ENCODE measurements around the gene MSL1.

The MSL1 gene

DNA sequence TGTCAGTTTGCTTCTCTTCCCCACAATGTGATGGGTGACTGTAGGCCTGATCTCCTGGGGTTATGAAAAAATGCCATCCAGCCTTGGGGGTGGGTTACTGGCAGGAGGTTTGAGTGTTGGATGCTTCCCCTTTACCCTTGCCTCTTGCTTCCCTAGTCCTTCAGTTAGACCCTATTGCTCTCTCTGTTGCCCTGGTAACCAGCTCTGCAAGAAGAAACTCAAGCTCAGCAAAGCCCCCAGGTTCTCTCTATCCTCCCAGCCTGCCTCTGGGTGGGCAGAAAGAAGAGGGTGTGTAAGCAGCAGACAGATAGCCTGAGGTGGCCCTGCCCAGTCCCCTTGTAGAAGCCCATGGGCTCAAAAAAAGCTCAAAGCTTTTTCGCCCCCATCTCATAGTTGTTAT lies 52.7 kb downstream of the MSL1 start:
- no peak for DNase-seq (ENCODE audit: low read depth)

DNA sequence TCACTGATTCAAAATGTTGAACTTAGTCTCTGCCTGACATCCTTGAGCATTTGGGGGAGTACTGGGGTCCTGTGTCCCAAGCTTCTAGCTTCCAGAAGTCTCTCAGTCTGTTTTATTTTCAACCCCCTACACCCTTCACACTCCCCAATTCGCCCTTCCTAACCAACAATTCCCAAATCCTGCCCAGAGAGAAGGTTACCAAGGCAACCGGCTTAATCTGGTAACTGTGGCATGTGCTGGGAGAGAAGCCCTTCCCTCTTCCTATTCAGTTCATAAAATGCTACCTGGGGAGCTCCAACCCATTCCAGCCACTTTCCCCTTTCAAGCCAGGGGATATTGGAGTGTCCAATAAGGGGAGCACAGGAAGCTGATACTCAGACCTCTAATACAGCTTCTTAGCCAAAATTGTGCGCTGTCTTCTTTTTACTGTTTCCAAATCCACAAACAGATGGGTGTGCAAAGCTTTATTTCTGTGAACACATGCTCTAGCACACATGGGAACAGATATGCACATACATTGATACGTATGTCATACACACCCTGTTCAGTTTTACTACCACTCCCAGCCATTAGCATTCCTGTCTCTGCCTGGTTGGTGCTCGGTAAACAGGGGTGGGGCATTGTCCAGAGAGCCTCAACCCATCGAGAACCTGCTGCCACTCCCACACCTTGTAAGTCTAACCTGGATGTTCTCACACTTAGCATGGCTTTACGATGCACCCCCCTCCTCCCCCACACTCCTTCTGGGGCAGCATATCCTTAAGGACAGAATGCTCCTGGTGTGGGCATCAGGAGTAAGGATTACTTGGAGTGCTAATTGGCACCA lies 54.4 kb downstream of the MSL1 start:
- no peak for DNase-seq (ENCODE audit: low read depth)

DNA sequence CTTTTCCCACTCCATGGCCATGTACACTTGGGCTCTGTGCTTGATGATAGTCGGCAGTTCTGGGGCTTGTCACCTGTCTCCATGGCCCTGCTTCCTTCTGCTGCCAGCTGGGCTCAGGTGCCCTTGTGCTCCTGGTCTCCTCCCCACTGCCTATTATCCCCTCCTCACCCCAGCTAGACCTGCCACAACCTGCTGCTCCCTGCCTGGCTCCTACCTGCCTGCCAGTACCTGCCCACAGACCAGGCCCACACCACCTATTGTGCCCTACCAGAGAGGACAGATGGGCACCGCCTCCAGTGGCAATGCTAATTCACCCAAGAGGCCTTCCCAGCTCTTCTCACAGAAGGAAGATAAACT lies 55.0 kb downstream of the MSL1 start:
- DNase-seq (ENCODE audit: low read depth), result no peak

DNA sequence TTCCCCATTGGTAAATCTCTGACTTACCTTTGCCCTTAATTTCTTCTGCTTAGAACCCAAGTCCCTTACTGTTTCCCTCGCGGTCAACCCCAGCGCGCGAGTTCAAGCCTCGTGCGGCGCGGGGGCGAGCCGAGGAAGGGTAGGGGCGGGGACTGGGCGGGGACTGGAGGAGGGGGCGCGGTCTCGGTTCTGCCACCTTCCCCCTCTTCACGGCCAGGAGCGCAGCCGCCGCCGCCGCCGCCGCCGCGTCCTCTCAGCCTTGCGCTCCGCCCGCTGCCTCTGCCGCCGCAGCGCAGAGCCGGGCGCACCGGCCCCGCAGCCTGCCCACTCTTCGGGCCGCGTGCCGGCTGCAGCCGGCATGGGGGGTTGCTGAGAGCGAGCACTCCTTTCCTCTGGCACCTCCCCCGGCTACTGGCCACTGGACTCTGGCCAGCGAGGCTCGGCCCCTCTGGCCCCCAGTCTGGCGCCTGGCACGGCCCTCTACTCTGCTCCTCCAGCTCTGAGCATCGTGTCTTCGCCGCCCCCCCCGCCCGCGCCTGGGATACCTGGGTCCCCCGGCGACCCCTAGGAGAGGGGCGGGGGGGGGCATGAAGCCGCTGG lies 55.6 kb downstream of the MSL1 start, which contains the start of gene RAPGEFL1:
TSS of gene RAPGEFL1 (plus strand) at position 196 of the 600 bp plus-strand sequence. CDS start at position 588, 392 bp downstream.
- DNase-seq (ENCODE audit: low read depth), result no peak

DNA sequence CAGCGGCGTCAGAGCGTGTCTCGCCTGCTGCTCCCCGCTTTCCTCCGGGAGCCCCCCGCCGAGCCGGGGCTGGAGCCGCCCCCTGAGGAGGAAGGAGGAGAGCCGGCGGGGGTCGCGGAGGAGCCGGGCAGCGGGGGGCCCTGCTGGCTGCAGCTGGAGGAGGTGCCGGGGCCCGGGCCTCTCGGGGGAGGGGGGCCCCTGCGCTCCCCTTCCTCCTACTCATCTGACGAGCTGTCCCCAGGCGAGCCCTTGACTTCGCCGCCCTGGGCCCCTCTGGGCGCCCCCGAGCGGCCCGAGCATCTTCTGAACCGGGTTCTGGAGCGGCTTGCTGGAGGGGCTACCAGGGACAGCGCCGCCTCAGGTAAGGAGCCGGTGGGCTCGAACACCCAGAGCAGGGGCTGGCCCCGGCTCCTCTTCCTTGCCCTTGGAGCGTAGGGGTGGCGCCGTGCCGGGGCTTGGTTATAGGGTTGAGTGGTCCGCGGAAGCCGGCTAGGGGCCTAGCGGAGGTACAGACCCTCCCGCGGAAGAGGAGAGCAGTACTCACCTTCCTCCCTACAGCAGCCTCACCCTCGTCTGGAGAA lies 56.3 kb downstream of the MSL1 start:
- no peak for DNase-seq (ENCODE audit: low read depth)

DNA sequence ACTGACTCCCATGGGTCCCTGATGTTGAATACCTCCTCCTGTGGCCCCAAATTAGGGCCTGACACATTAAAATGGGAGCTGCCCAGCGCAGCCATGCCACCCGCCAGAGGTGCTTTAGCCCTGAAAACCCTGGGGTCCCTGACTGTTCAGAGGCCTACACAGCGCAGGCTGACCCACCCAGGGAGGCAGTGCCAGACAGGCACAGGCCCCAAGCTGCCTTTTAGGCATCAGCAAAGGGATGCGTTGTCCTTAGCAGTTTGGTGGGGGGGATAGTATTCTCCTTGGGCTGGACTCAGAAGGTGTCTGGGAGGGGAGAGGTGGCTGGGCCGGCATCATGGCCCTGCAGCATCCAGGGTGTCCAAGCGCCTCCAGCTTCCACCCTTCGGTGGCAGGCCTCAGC lies 56.9 kb downstream of the MSL1 start:
- DNase-seq (ENCODE audit: low read depth), result no peak

DNA sequence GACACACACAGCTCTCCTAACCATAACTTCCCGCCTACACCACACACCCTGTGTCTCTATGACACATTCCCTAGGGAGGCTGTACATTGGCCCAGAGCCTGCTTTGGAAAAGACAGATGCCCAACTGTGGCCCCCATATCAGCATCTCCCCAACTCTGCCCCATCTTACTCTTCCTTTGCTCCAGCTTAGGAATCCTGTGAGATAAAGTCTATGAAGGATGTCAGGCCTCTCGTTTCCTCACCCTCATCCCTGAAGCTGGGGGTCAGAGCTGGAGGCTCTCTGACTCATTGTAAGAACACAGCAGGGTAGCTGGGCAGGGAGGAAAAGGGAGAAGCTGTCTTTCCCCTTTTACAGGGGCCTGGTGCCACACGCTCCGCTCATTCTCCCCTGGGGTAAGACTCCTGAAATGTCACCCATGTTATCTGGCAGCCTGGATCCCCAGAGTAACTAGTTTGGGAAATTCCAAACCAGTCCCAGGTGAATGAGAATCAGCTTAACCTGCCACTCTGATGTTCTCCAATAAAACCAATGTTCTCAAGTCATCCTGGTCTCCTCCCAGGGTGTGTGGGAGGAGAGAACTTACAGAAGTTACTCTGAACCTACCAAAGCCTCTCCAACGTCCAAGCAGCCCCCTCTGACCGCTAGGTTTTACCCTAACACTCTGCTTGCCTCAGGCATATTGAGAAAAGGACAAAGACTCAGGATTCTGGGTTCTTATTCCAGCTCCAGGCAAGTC lies 58.3 kb downstream of the MSL1 start:
- no peak for DNase-seq (ENCODE audit: low read depth)

DNA sequence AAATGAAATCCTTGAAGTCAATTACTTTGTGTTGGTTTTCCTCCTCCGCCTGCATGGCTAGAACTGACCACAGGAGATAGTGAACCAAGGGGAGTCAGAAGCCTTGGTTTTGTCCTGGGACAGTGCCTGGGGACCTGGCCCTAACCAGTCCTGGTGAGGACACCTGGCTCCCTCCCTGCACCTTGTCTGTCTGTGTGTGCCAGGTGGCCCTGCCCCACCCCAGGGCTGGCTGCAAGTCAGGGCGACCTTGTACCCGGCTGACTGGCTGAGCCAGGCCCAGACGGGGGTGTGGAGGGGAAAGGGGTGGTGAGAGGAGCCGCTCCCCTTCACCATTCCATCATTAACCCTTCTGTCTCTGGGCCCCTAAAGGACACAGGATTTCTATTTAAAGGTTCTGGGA lies 58.9 kb downstream of the MSL1 start:
- no peak for DNase-seq (ENCODE audit: low read depth)

DNA sequence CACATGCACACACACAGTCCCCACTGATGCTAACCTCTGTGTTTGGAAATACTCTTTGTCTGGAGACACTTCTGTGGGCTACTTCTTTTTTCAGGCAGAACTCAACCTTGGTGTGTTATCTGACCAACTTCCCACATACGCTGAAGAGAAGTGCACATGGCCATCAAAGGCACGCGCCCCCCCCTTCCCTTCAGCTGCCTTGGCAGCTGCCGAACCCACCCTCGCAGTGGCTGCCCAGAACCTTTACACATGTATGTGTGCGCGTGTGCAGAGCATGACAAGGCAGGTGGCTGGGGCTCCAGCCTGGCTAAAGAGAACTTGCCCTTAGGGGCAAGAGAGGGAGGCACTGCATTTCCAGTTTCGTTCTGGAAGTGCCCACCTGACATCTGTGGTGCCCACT lies 59.4 kb downstream of the MSL1 start:
- no peak for DNase-seq (ENCODE audit: low read depth)

DNA sequence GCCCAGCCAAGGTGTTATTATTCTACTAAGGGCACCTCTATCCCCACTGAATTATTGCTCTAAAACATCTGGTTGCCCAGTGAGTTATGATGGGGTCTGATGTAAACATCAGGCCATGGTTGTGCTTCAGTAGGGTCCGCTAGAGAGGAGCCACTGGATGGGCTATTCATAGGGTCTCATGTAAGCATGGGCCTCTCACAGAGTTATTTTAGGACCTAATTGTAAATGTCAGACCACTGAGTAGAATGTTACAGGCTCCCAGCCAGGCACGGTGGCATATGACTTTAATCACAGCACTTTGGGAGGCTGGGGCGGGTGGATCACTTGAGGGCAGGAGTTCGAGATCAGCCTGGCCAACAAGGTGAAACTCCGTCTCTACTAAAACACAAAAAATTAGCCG lies 60.8 kb downstream of the MSL1 start:
- DNase-seq (ENCODE audit: low read depth), result no peak

All from fibroblast of the conjunctiva (primary cell).